IMR-90 (cell line): ENCODE data around the gene ZNF521. TPM values are rescaled to one million over a fixed set of nuclear protein-coding genes. Genes with fewer than 3 reads are reported as not detected.

Source experiments
- ATAC-seq: fragments of 200-7000 bp; cut with Tn5 transposase; 2 replicates; pipeline ENCODE4 v1.9.1; 2020; ENCODE audit warnings: low read depth, mild to moderate bottlenecking, moderate library complexity
- BruUV-seq: library from RNA; stranded (reverse); fragments of 400-500 nt; replicated peaks from 2 replicates; lab custom pipeline; 2021; lab: Mats Ljungman, UMichigan
- CTCF ChIA-PET: fragments of 300-600 bp; formaldehyde crosslinking; extraction: SDS; loops from one replicate; lab custom pipeline; 2021; ENCODE audit warnings: antibody characterized with exemption; lab: Yijun Ruan, JAX
- POLR2A ChIA-PET: fragments of 300-600 bp; sonication (Branson Sonifier 250); formaldehyde crosslinking; loops from one replicate; lab custom pipeline; 2022; ENCODE audit warnings: antibody characterized with exemption; ENCODE audit not compliant: unreplicated experiment; lab: Charles Lee
- DNase-seq: peaks from one replicate; pipeline ENCODE4 v3.0.0; 2013
- H2AFZ ChIP-seq: replicated peaks from 2 replicates; pipeline ENCODE3; 2013; ENCODE audit warnings: low read length, mild to moderate bottlenecking; ENCODE audit not compliant: poor library complexity
- H2AK5ac ChIP-seq: 2 replicates; pipeline ENCODE4 v1.6.1; 2013; ENCODE audit warnings: low read depth, low read length, inconsistent platforms
- H2AK9ac ChIP-seq: replicated peaks from 2 replicates; pipeline ENCODE3; 2013; ENCODE audit warnings: mild to moderate bottlenecking, low read depth, low read length, moderate library complexity; ENCODE audit not compliant: poor library complexity
- H2BK120ac ChIP-seq: 2 replicates; pipeline ENCODE4 v1.6.1; 2013; ENCODE audit warnings: low read depth, low read length, inconsistent platforms
- H2BK15ac ChIP-seq: 3 replicates; pipeline ENCODE4 v1.6.1; 2013; ENCODE audit warnings: low read depth, low read length, inconsistent platforms
- H2BK20ac ChIP-seq: 2 replicates; pipeline ENCODE4 v1.6.1; 2013; ENCODE audit warnings: low read depth, mild to moderate bottlenecking, inconsistent platforms, low read length, moderate library complexity
- H2BK5ac ChIP-seq: 2 replicates; pipeline ENCODE4 v1.6.1; 2013; ENCODE audit warnings: mild to moderate bottlenecking, low read depth, low read length, inconsistent platforms; ENCODE audit not compliant: poor library complexity, severe bottlenecking
- H3K14ac ChIP-seq: replicated peaks from 2 replicates; pipeline ENCODE4 v1.6.1; 2013; ENCODE audit warnings: low read depth, low read length, inconsistent platforms
- H3K18ac ChIP-seq: 2 replicates; pipeline ENCODE4 v1.6.1; 2013; ENCODE audit warnings: low read depth, low read length, control low read depth
- H3K23ac ChIP-seq: 2 replicates; pipeline ENCODE4 v1.6.1; 2013; ENCODE audit warnings: low read depth, low read length, inconsistent platforms
- H3K27ac ChIP-seq: 2 replicates; pipeline ENCODE4 v1.5.1; 2013; ENCODE audit warnings: mild to moderate bottlenecking, control low read depth, low read length; ENCODE audit not compliant: insufficient read depth
- H3K27me3 ChIP-seq: 2 replicates; pipeline ENCODE4 v1.6.1; 2013; ENCODE audit warnings: low read length; ENCODE audit not compliant: control insufficient read depth, insufficient read depth
- H3K36me3 ChIP-seq: 2 replicates; pipeline ENCODE4 v1.6.1; 2013; ENCODE audit warnings: low read length, mixed read lengths; ENCODE audit not compliant: control insufficient read depth, insufficient read depth
- H3K4ac ChIP-seq: 2 replicates; pipeline ENCODE4 v1.6.1; 2013; ENCODE audit warnings: low read depth, low read length, inconsistent platforms
- H3K4me1 ChIP-seq: 2 replicates; pipeline ENCODE4 v1.6.1; 2013; ENCODE audit warnings: low read length, mixed read lengths; ENCODE audit not compliant: control insufficient read depth, insufficient read depth
- H3K4me2 ChIP-seq: 2 replicates; pipeline ENCODE4 v1.6.1; 2013; ENCODE audit warnings: low read depth, mild to moderate bottlenecking, control low read depth, low read length, moderate library complexity
- H3K4me3 ChIP-seq: 2 replicates; pipeline ENCODE4 v1.5.1; 2013; ENCODE audit warnings: low read depth, mild to moderate bottlenecking, control low read depth, low read length, moderate library complexity; ENCODE audit not compliant: insufficient read depth
- H3K56ac ChIP-seq: 2 replicates; pipeline ENCODE4 v1.6.1; 2013; ENCODE audit warnings: low read length, inconsistent platforms; ENCODE audit not compliant: insufficient read depth; ENCODE audit errors: extremely low read depth
- H3K79me1 ChIP-seq, 2 experiments: 2 replicates each; pipeline ENCODE4 v1.6.1; 2013; ENCODE audit warnings: low read length in 2 of 2, inconsistent platforms in 1 of 2, low read depth in 1 of 2
- H3K9ac ChIP-seq: 2 replicates; pipeline ENCODE4 v1.6.1; 2013; ENCODE audit warnings: low read depth, low read length, control low read depth
- H3K9me1 ChIP-seq: 2 replicates; pipeline ENCODE4 v1.6.1; 2013; ENCODE audit warnings: low read length, inconsistent platforms; ENCODE audit not compliant: insufficient read depth
- H3K9me3 ChIP-seq: 2 replicates; pipeline ENCODE4 v1.6.1; 2013; ENCODE audit warnings: low read length; ENCODE audit not compliant: control insufficient read depth, insufficient read depth
- H4K20me1 ChIP-seq: 2 replicates; pipeline ENCODE4 v1.6.1; 2013; ENCODE audit warnings: low read length, inconsistent platforms; ENCODE audit not compliant: insufficient read depth
- H4K5ac ChIP-seq: 2 replicates; pipeline ENCODE4 v1.6.1; 2013; ENCODE audit warnings: mild to moderate bottlenecking, low read depth, low read length, control low read depth
- H4K8ac ChIP-seq, 2 experiments: 2 replicates each; pipeline ENCODE4 v1.6.1; 2013; ENCODE audit warnings: low read depth in 2 of 2, low read length in 2 of 2, control low read depth in 1 of 2, inconsistent platforms in 1 of 2
- H4K91ac ChIP-seq: 2 replicates; pipeline ENCODE4 v1.6.1; 2013; ENCODE audit warnings: low read depth, low read length, inconsistent platforms; ENCODE audit not compliant: insufficient read depth
- BHLHE40 ChIP-seq: fragments of 150-350 bp; IDR thresholded peaks from 2 replicates; pipeline ENCODE4 v1.6.1; 2016; ENCODE audit warnings: mild to moderate bottlenecking, low read depth, low read length
- CEBPB ChIP-seq: IDR thresholded peaks from 2 replicates; pipeline ENCODE4 v1.6.1; 2012; ENCODE audit warnings: low read depth, low read length, improper control_type of control experiment
- CHD1 ChIP-seq: IDR thresholded peaks from 2 replicates; pipeline ENCODE4 v1.6.1; 2012; ENCODE audit warnings: low read depth, low read length, improper control_type of control experiment
- MAFK ChIP-seq: IDR thresholded peaks from 2 replicates; pipeline ENCODE4 v1.6.1; 2012; ENCODE audit warnings: low read depth, low read length, improper control_type of control experiment
- NFE2L2 ChIP-seq: fragments of 150-350 bp; IDR thresholded peaks from 2 replicates; pipeline ENCODE4 v1.6.1; 2016; ENCODE audit warnings: low read depth, mild to moderate bottlenecking, low read length
- POLR2A ChIP-seq: IDR thresholded peaks from 2 replicates; pipeline ENCODE4 v1.6.1; 2012; ENCODE audit warnings: mild to moderate bottlenecking, low read depth, low read length
- RAD21 ChIP-seq: IDR thresholded peaks from 2 replicates; pipeline ENCODE4 v1.6.1; 2012; ENCODE audit warnings: low read length, improper control_type of control experiment
- WGBS, 2 experiments: methylation state at CpG; one replicate each; pipeline versions ENCODE4 v1.1.5 to v1.1.7; 2013; ENCODE audit warnings: missing lambda C conversion rate in 2 of 2; ENCODE audit not compliant: insufficient read length in 1 of 2; ENCODE audit errors: extremely low coverage in 2 of 2; 5-methylcytosine and 5-hydroxymethylcytosine counted together
- dilution Hi-C: fragments of 300-500 bp; cut with HindIII; formaldehyde crosslinking; loops from one replicate; pipeline ENCODE4 v1.14.3; 2018; ENCODE audit warnings: low sequenced_read_pairs; ENCODE audit not compliant: unreplicated experiment
- in situ Hi-C: fragments of 300-500 bp; cut with MboI; formaldehyde crosslinking; loops from 3 replicates; pipeline ENCODE4 v1.14.3; 2019; ENCODE audit warnings: low sequenced_read_pairs, inconsistent platforms, mixed read lengths
- intact Hi-C: fragments of 100-400 bp; cut with micrococcal nuclease; formaldehyde crosslinking; loops from 2 replicates; pipeline ENCODE4 v1.10.0; 2022
- polyA plus RNA-seq, 3 experiments: library from polyadenylated mRNA; depleted of rRNA; stranded (reverse); fragments of >200 nt; gene quantifications; 2 replicates each; pipeline ENCODE4 v1.2.3, GENCODE V29; 2012; ENCODE audit warnings: low replicate concordance in 1 of 3
- total RNA-seq: library from RNA; depleted of rRNA; stranded (reverse); fragments of >200 nt; gene quantifications from 2 replicates; pipeline ENCODE4 v1.2.3, GENCODE V29; 2012
- TF ChIP-seq, protein P1 (sequence below): fragments of 150-350 bp; IDR thresholded peaks from 2 replicates; pipeline ENCODE4 v1.6.1; 2016; ENCODE audit warnings: low read depth, mild to moderate bottlenecking, low read length, moderate library complexity, borderline replicate concordance
- TF ChIP-seq, protein P2 (sequence below): fragments of 150-350 bp; IDR thresholded peaks from 2 replicates; pipeline ENCODE4 v1.6.1; 2017; ENCODE audit warnings: mild to moderate bottlenecking, antibody characterized with exemption, low read length, low read depth

ZNF521 gene
- total and polyA plus RNA-seq, 2 of the 4 experiments (the other 2 are of a cell fraction): 21.5 to 59.3 TPM

DNA sequence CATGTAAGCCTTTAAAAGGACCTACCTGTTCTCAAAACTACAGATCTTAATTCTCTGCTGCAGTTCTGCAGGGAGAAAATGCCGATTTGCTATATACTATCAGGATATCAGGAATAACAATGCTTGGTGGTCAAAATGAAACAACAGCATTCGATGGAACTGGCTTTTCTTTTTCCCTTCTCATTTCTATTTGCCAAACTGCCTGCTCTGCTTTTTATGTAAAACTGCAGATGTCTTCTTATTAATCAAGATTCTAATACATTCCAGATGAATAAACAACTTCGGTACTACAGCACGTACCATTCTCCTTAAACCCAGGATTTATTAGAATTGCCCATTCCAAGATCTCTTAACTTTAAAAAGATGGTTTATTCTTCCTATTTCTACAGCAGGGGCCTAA lies 100.9 kb downstream of the ZNF521 start:
- no peaks in the 10 kb centered on the region for H3K9me1 ChIP-seq
- H3K14ac ChIP-seq: no peak overlapping the region
- ChIA-PET CTCF (no interaction called here), POLR2A (no interaction called here)
- no peaks in the 10 kb centered on the region for H3K27me3 ChIP-seq
- H2AK5ac ChIP-seq: no peak overlapping the region
- no peak overlapping the region for H3K4ac ChIP-seq
- no peak overlapping the region for H3K27ac ChIP-seq
- dilution Hi-C loops: no loop called here
- ATAC-seq: no peak
- H4K8ac ChIP-seq: no peak overlapping the region
- 100% methylated on average over 1 of the region's 4 CpGs; no CpG with 5 or more reads in 1 of the 2 experiments for WGBS, 2 experiments
- H4K91ac ChIP-seq: no peak overlapping the region
- BruUV-seq: no TSS peak
- H2BK120ac ChIP-seq: no peak overlapping the region
- H3K9me3 ChIP-seq: no peaks in the 10 kb centered on the region
- H4K5ac ChIP-seq: no peak overlapping the region
- in situ Hi-C loops: no loop called here
- H3K23ac ChIP-seq: no peak overlapping the region
- H3K56ac ChIP-seq: no peak overlapping the region
- H3K18ac ChIP-seq: no peak overlapping the region
- H3K9ac ChIP-seq: no peak overlapping the region
- H3K79me1 ChIP-seq: peaks cover 5 to 15% of the 10 kb centered on the region in 2 experiments; a peak in 3 of 4 replicates
- H2BK15ac ChIP-seq: no peak overlapping the region
- peaks cover 10% of the 10 kb centered on the region for H3K4me1 ChIP-seq
- no peak overlapping the region for H3K4me3 ChIP-seq
- no peaks in the 10 kb centered on the region for H3K36me3 ChIP-seq
- no peak overlapping the region for H2AFZ ChIP-seq
- intact Hi-C loops: no loop called here
- no peak for DNase-seq
- no peak overlapping the region for H2AK9ac ChIP-seq
- no peak overlapping the region for H2BK5ac ChIP-seq
- TF ChIP-seq POLR2A (no peak), NFE2L2 (no peak), BHLHE40 (no peak), CEBPB (no peak), RAD21 (no peak), CHD1 (no peak), MAFK (no peak)
- TF ChIP-seq, protein P1, sequence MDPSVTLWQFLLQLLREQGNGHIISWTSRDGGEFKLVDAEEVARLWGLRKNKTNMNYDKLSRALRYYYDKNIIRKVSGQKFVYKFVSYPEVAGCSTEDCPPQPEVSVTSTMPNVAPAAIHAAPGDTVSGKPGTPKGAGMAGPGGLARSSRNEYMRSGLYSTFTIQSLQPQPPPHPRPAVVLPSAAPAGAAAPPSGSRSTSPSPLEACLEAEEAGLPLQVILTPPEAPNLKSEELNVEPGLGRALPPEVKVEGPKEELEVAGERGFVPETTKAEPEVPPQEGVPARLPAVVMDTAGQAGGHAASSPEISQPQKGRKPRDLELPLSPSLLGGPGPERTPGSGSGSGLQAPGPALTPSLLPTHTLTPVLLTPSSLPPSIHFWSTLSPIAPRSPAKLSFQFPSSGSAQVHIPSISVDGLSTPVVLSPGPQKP: no peak
- TF ChIP-seq, protein P2, sequence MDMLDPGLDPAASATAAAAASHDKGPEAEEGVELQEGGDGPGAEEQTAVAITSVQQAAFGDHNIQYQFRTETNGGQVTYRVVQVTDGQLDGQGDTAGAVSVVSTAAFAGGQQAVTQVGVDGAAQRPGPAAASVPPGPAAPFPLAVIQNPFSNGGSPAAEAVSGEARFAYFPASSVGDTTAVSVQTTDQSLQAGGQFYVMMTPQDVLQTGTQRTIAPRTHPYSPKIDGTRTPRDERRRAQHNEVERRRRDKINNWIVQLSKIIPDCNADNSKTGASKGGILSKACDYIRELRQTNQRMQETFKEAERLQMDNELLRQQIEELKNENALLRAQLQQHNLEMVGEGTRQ: no peak
- no peak overlapping the region for H3K4me2 ChIP-seq
- no peaks in the 10 kb centered on the region for H4K20me1 ChIP-seq
- no peak overlapping the region for H2BK20ac ChIP-seq
